Measurements from ENCODE around the gene KRTAP9-7.

KRTAP9-7 gene

DNA sequence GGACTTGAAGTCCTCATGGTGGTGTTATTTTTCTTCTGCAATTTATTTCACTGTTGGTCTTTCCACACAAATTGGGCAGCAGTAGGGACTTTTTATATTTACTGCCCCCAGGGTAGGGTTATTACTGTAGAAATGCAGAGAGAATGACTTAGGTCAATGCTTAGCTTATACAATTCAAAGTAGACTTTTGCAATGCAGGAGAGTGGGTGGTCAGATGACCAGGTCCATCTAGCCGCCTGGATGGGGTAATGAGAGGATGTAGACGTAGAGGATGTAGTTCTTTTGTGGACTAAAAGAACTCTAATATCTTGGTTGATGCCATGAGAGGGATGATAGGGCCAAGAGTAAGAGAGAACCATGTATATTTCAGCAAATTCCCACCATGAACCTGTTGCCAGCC is 42.7 kb downstream of the KRTAP9-7 start:
- no peak for DNase-seq (ENCODE audit: low read depth in 1 of 2, low spot score in 1 of 2)

DNA sequence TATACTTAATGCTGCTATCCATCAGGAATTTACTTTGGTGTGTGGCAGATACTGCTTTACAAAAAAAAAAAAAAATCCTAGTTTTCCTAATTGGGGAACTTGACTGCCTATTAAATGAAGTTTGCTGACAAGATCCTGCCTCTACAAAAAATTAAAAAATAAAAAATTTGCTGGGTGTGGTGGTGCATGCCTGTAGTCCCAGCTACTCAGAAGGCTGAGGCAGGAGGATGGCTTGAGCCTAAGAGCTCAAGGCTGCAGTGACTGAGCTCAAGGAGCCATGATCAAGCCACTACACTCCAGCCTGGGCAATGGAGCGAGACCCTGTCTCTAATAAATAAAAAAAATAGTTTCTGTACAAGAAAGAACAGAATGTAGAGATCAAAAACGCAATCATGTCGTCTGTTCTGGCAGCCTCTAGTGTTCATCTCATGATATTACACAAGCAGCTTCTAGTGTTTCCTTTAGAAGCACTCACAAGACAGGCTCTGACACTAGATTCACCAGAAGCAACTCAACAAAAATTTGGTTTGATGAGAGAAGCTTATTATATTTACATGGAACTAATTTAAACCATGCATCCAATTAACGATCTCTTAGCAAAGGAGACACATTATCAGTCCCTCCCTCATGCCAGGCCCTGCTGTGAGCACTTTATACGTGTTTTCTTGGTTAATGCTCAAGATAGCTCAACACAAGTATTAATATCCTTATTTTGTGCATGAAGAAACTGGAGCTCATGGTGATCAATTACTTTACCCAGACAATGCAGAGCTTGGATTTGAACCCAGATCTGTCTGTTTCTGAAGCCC is 46.8 kb downstream of the KRTAP9-7 start:
- DNase-seq (ENCODE audit: low read depth in 1 of 2, low spot score in 1 of 2), result no peak

DNA sequence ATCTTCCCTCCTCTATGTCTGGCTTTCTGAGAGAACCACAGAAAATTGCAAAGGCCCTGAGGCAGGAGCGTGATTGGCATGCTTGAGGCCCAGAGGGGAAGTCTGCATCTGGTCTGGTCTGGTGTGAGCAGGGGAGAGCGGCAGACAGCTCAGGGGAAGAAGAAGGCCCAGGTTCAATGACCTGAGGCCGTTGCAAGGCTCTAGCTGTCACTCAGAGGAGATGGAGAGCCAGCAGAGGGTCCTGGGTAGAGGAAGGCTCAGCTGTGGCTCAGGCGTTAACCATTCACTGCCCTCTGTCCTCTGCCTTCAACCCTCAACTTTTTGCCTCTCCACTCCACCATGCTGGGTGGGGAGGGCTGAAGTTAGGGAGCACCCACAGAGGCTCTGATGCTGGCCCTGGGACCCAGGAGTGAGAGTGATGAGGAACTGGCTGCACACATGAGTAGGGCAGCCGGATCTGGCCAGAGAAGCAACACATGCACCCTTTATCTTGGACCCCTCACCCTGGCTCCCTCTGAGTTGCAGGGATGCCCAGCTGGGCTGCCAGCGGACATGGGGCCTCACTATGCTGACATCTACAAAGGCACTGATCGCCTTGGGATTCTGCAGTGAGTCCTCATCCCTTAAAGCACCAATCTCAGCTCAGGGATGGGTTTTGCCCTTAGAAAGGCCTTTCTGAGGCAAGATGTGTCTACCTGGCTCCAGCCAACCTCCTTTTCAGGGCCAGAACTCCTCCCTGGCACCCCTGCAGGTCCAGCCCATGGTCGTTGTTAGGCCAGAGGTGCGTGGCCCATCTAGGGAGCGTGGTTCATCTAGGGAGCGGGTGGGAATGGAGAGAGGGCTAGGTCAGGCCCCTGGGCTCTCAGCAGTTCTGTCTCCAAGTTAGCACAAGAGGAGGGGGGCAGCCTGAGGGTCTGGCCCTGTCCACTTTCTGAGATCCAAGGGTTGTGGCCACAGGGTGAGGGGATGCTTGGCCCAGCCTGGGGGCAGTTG is 47.7 kb downstream of the KRTAP9-7 start:
- no peak for DNase-seq (ENCODE audit: low read depth in 1 of 2, low spot score in 1 of 2)

DNA sequence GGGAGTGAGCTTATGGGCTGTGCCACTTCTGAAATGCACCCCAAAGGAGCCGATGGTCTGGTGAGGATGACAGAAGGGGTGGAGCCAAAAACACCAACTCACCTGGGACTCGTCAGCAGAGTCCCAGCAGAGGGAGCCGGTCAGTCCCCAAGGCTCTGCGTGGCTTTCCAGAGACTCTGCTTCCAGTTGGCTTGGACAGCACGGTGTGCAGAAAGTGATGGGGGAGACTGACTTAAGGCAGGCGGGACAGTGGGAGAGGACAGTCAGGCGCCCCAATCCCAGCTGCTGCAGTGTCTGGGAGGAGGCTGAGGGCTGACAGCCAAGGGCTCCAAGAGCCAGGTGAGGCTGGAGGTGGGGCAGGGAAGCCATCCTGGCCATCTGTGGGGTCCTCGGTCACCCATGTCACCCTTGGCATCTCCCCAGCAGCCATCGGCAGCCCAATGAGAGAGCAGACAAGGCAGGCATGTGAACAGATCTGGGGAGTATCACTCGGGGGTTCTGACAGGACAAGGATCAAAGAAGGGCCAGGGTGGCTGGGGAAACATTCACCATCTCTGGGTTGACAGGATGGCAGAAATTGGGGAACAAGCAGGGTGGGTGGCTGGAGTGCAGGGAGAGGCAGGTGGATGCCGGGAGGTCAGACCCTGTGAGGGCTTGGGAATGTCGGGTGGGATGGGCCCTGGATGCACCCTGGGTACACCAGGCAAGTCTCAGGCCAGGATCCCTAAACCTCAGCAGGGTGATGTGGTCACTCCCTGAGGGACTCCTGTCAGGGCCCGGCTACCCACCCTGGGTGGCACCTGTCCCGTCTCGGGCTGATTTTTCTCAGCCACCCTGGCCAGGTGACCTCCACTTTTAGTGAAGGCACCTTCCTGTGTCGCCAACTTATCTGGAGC is 48.9 kb downstream of the KRTAP9-7 start:
- DNase-seq (ENCODE audit: low read depth in 1 of 2, low spot score in 1 of 2), result no peak

DNA sequence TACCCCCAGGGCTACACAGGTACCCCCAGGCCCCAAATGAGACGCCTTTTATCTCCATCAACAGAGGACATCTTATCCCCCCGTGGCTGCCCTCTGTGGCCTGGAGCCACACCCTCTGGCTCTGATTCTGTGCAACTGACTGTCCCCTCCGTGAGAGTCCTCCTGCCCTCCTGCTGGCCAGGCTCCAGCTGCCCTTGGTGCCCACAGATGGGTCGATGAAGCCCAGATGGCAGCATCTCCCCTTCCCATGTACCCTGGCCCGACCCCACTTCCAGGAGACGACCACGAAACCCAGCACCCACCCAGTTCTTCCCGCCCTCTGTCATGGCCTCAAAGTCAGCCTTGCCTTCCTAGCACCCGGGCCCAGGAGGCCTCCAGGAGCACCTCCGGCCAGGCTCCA is 49.6 kb downstream of the KRTAP9-7 start:
- no peak for DNase-seq (ENCODE audit: low read depth in 1 of 2, low spot score in 1 of 2)

DNA sequence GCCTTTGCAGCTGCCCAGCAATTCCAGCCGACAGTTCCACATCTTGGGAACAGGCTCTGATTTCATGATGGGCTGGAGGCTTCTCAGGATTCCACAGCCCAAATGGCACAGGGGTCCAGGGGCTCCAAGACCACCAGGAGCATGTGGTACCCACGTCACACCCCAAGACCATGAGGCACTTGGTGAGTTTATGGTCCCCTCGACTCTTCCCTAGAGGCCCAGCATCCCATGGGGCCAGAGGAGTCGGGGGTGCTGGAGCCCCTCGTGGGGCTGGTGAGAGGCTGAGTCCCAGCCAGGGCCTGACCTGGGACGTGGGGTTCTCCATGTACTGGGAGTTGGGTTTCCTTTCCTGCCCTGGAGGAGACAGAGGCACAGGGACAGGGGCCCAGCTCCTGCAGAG is 50.1 kb downstream of the KRTAP9-7 start:
- DNase-seq (ENCODE audit: low read depth in 1 of 2, low spot score in 1 of 2), result no peak
